Breast epithelium (tissue), 4 donors: ENCODE results near the gene TNFRSF12A. TPM values are rescaled to one million over a fixed set of nuclear protein-coding genes. Genes with fewer than 3 reads are reported as not detected.

ENCODE experiments used
- DNase-seq, 2 donors: peaks; one replicate each; pipeline ENCODE4 v3.0.0-alpha.2; 2019; ENCODE audit warnings: low spot score in 2 of 2
- H3K27ac ChIP-seq, 2 donors: fragments of 200-600 bp; sonication (generic) in 1 of 2; one replicate each; pipeline ENCODE4 v1.5.1; 2016 to 2019; ENCODE audit warnings: mild to moderate bottlenecking in 1 of 2
- H3K27me3 ChIP-seq, 2 donors: fragments of 200-600 bp; sonication (generic) in 1 of 2; one replicate each; pipeline versions ENCODE4 v1.5.1 to v1.6.0; 2017 to 2019; ENCODE audit warnings: control low read depth in 1 of 2, mild to moderate bottlenecking in 1 of 2
- H3K36me3 ChIP-seq: fragments of 200-600 bp; one replicate; pipeline ENCODE4 v1.5.1; 2019
- H3K4me1 ChIP-seq, 2 donors: fragments of 200-600 bp; sonication (generic); one replicate each; pipeline ENCODE4 v1.5.1; 2016 to 2019; ENCODE audit warnings: control low read depth in 1 of 2
- H3K4me3 ChIP-seq, 3 donors: fragments of 200-600 bp; sonication (generic); 1 replicate in 2 of 3; 2 replicates in 1 of 3; pipeline ENCODE4 v1.5.1; 2016 to 2019; ENCODE audit warnings: mild to moderate bottlenecking in 3 of 3, moderate library complexity in 2 of 3
- H3K9me3 ChIP-seq, 2 donors: fragments of 200-600 bp; sonication (generic) in 1 of 2; one replicate each; pipeline ENCODE4 v1.5.1; 2016 to 2019; ENCODE audit warnings: control low read depth in 1 of 2
- POLR2A ChIP-seq: fragments of 450-650 bp; IDR thresholded peaks from one replicate; pipeline ENCODE4 v1.6.1; 2016; ENCODE audit warnings: antibody characterized with exemption, mild to moderate bottlenecking, moderate library complexity
- POLR2AphosphoS5 ChIP-seq, 3 donors: sonication (generic); formaldehyde crosslinking; IDR thresholded peaks; one replicate each; pipeline ENCODE4 v1.6.1; 2017; ENCODE audit warnings: antibody characterized with exemption in 3 of 3
- intact Hi-C: fragments of 100-400 bp; cut with DNase I; formaldehyde crosslinking; loops from one replicate; pipeline ENCODE4 v1.15.1; 2023; ENCODE audit warnings: low total_unique reads
- total RNA-seq, 3 donors: library from RNA; depleted of rRNA; stranded (reverse); fragments of >200 nt; gene quantifications; one replicate each; pipeline ENCODE4 v1.1.0, GENCODE V29; 2016
- TF ChIP-seq, protein P1 (sequence below), 3 donors: fragments of 450-650 bp; IDR thresholded peaks; one replicate each; pipeline ENCODE4 v1.5.1; 2016 to 2017; ENCODE audit warnings: antibody characterized with exemption in 3 of 3, mild to moderate bottlenecking in 3 of 3, moderate library complexity in 3 of 3

TNFRSF12A gene
- total RNA-seq, 3 donors from 2014 or later: 6.9 to 74.1 (median 36.7) TPM

DNA sequence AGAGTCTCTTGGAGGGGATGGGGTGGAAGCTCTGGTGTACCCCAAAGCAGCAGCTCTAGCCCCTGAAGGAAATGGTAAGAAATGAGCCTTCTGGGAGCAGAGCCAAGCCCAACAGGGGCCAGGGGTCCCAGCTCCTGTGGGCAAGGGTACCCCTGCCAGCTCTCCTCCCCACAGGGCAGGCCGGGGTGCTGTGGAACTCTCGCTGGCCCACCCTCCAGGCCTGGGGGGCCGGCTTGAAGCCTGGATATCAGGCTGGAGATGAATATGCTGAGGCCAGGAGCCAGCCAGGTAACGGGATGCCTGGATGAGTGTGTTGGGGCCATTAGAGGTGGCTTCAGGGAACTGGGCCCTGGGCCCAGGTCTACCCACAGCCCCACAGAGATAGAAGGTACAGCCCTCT is 19.6 kb upstream of the TNFRSF12A start:
- H3K9me3 ChIP-seq: no peaks in the 10 kb centered on the region
- no peaks in the 10 kb centered on the region for H3K4me1 ChIP-seq
- no peaks in the 10 kb centered on the region for H3K36me3 ChIP-seq
- H3K27me3 ChIP-seq: no peaks in the 10 kb centered on the region
- intact Hi-C loops: no loop called here
- no peak for TF ChIP-seq POLR2A
- no peak for TF ChIP-seq POLR2AphosphoS5 (IDR thresholded peaks at IDR 0.05)
- TF ChIP-seq, protein P1, sequence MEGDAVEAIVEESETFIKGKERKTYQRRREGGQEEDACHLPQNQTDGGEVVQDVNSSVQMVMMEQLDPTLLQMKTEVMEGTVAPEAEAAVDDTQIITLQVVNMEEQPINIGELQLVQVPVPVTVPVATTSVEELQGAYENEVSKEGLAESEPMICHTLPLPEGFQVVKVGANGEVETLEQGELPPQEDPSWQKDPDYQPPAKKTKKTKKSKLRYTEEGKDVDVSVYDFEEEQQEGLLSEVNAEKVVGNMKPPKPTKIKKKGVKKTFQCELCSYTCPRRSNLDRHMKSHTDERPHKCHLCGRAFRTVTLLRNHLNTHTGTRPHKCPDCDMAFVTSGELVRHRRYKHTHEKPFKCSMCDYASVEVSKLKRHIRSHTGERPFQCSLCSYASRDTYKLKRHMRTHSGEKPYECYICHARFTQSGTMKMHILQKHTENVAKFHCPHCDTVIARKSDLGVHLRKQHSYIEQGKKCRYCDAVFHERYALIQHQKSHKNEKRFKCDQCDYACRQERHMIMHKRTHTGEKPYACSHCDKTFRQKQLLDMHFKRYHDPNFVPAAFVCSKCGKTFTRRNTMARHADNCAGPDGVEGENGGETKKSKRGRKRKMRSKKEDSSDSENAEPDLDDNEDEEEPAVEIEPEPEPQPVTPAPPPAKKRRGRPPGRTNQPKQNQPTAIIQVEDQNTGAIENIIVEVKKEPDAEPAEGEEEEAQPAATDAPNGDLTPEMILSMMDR (IDR thresholded peaks at IDR 0.05): no peak
- DNase-seq: no peak
- H3K27ac ChIP-seq: no peak overlapping the region
- no peak overlapping the region for H3K4me3 ChIP-seq

DNA sequence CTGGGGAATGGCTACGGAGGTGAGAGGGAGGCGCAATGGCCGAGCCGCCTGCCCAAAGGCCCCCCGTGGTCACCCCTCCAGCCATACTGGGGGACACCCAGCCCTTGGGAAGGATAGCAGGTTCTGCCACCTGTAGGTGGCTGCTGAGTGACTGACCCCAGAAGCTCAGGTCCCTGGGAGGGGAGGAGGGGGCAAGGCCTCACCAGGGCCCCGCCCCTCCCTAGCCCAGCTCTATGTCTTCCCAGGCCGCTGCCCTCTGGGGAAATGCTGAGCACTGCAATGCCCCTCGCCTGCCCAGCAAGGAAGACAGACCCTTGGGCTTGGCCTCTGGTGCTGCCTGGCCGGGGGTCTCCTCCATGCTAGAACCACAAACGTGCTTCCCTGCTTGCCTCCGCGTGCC is 18.9 kb upstream of the TNFRSF12A start:
- no peaks in the 10 kb centered on the region for H3K27me3 ChIP-seq
- H3K4me1 ChIP-seq: no peaks in the 10 kb centered on the region
- H3K4me3 ChIP-seq: no peak overlapping the region
- intact Hi-C loops: no loop called here
- H3K36me3 ChIP-seq: no peaks in the 10 kb centered on the region
- no peak overlapping the region for H3K27ac ChIP-seq
- H3K9me3 ChIP-seq: no peaks in the 10 kb centered on the region
- TF ChIP-seq POLR2AphosphoS5 (IDR thresholded peaks at IDR 0.05) (no peak), POLR2A (no peak)
- TF ChIP-seq, protein P1 (IDR thresholded peaks at IDR 0.05): no peak
- no peak for DNase-seq

DNA sequence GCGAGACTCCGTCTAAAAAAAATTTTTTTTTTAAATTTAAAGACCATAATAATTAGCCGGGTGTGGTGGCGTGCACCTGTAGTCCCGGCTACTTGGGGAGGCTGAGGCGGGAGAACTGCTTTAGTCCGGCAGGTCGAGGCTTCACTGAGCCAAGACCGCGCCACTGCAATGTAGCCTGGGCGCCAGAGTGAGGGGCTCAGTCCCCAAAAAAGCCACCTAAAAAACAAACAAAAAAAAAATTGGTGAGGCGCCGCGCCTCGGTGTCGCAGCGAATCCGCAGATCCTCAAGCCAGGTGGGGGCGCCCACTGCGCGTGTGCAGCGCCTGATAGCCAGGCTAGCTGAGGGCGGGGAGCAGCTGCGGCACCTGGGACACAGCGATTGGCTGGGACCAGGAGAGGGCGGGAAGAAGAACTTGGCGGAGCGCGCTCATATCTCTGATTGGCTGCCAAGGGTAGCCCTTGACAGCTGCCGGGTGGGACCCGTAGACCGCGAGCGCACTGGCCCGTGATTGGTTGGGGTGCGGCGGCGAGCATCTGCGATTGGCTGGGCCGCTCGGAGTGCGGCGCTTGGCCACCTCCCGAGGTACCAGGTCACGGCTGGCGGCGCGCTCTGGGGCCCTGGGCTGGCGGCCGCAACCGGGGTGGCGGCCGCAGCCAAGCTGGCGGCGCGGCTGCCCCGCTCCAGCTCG is 16.4 kb upstream of the TNFRSF12A start:
- Histone ChIP-seq H3K9me3 (no peaks in the 10 kb centered on the region), H3K4me3 (peak overlapping the region; percentile 17 to 63 (median 43)), H3K4me1 (no peaks in the 10 kb centered on the region), H3K36me3 (no peaks in the 10 kb centered on the region), H3K27ac (peak overlapping the region in 1 of 2 donors; percentile 48), H3K27me3 (peaks cover 0 to 2% of the 10 kb centered on the region in 2 donors)
- intact Hi-C loops: no loop called here
- DNase-seq: peak; percentile 98
- TF ChIP-seq, protein P1 (IDR thresholded peaks at IDR 0.05): peak in 1 of 3 donors; percentile 47
- TF ChIP-seq POLR2A (no peak), POLR2AphosphoS5 (IDR thresholded peaks at IDR 0.05) (peak in 1 of 3 donors; percentile 25)

DNA sequence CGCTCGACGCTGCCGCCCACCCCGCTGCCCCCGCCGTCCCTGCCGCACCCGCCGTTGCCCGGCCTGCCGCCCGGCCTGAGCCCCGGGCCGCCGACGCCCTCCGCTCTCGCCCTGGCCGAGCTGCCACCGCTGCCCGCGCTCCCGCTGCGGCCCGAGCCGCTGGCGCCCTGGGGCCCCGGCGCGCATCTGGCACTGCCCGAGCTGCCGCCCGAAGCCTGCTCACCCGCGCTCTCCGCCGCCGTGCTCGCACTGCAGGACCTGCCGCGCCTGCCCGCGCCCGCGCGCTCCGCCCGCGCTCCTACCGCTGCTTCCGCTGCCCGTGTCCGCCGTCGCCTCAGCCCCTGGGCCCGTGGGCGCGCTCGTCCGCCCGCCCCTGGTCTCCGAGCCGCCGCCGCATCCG is 15.8 kb upstream of the TNFRSF12A start:
- no peak for DNase-seq
- no peaks in the 10 kb centered on the region for H3K36me3 ChIP-seq
- H3K9me3 ChIP-seq: no peaks in the 10 kb centered on the region
- intact Hi-C loops: no loop called here
- peak overlapping the region in 2 of 3 donors; percentile 43 to 63 for H3K4me3 ChIP-seq
- H3K27ac ChIP-seq: peak overlapping the region in 1 of 2 donors; percentile 48
- no peaks in the 10 kb centered on the region for H3K4me1 ChIP-seq
- no peak for TF ChIP-seq POLR2A
- TF ChIP-seq, protein P1 (IDR thresholded peaks at IDR 0.05): no peak
- TF ChIP-seq POLR2AphosphoS5 (IDR thresholded peaks at IDR 0.05): no peak
- peaks cover 0 to 2% of the 10 kb centered on the region in 2 donors for H3K27me3 ChIP-seq

DNA sequence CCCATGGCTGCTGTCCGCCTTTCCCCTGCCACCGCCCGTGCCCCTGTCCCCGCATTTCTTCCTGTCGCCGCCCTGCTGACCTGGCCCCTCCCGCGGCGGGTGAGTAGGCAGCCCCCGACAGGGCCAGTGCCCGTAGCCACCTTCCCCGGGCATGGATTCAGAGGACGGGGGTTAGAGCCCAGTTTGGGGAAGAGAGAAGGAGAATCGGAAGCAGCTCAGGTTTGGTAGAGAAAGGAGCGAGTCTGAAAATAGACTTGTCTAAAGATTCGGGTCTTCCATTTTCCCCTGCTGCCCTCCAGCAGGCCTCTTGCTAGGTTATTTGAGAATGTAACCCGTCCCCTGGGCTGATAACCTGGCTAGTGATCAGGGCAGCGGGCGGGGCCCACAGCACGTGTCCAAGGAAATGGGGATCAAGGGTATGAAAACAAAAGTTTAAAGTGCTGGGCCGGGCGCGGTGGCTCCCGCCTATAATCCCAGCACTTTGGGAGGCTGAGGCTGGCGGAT is 15.3 kb upstream of the TNFRSF12A start:
- H3K36me3 ChIP-seq: no peaks in the 10 kb centered on the region
- DNase-seq: no peak
- intact Hi-C loops: no loop called here
- H3K27ac ChIP-seq: no peak overlapping the region
- H3K4me3 ChIP-seq: peak overlapping the region; percentile 17 to 63 (median 43)
- H3K27me3 ChIP-seq: peaks cover 0 to 2% of the 10 kb centered on the region in 2 donors
- no peaks in the 10 kb centered on the region for H3K9me3 ChIP-seq
- no peaks in the 10 kb centered on the region for H3K4me1 ChIP-seq
- TF ChIP-seq POLR2A (no peak), POLR2AphosphoS5 (IDR thresholded peaks at IDR 0.05) (no peak)
- TF ChIP-seq, protein P1 (IDR thresholded peaks at IDR 0.05): no peak
